Epithelial cell of esophagus (primary cell): ENCODE data around the gene SCAMP4.
A peak's percentile ranks its signal among the peaks of the same experiment; 100 is the strongest.

Source experiments
- DNase-seq: peaks from one replicate; pipeline ENCODE4 v3.0.0; 2010; ENCODE audit warnings: low read depth
- H3K4me3 ChIP-seq: 2 replicates; pipeline ENCODE4 v1.5.1; 2011; ENCODE audit warnings: mild to moderate bottlenecking, low read length, control low read depth
- TF ChIP-seq, protein P1 (sequence below): IDR thresholded peaks from 2 replicates; pipeline ENCODE4 v1.5.1; 2011; ENCODE audit warnings: low read depth, mild to moderate bottlenecking, low read length, control low read depth, inconsistent platforms; ENCODE audit not compliant: insufficient read depth; ENCODE audit errors: missing control alignments

Gene SCAMP4

GRCh38 chr19:1859331-1859781 is 45.8 kb upstream of the SCAMP4 start:
- no peak overlapping the region for H3K4me3 ChIP-seq

GRCh38 chr19:1860042-1860775 is 45.0 kb upstream of the SCAMP4 start:
- TF ChIP-seq, protein P1, sequence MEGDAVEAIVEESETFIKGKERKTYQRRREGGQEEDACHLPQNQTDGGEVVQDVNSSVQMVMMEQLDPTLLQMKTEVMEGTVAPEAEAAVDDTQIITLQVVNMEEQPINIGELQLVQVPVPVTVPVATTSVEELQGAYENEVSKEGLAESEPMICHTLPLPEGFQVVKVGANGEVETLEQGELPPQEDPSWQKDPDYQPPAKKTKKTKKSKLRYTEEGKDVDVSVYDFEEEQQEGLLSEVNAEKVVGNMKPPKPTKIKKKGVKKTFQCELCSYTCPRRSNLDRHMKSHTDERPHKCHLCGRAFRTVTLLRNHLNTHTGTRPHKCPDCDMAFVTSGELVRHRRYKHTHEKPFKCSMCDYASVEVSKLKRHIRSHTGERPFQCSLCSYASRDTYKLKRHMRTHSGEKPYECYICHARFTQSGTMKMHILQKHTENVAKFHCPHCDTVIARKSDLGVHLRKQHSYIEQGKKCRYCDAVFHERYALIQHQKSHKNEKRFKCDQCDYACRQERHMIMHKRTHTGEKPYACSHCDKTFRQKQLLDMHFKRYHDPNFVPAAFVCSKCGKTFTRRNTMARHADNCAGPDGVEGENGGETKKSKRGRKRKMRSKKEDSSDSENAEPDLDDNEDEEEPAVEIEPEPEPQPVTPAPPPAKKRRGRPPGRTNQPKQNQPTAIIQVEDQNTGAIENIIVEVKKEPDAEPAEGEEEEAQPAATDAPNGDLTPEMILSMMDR: no peak
- peak; percentile 61 for DNase-seq
- H3K4me3 ChIP-seq: peak overlapping the region; percentile 77

More at GRCh38 chr19:1859331-1859781, 45.8 kb upstream of the SCAMP4 start:
- TF ChIP-seq, protein P1: no peak
- DNase-seq: no peak

GRCh38 chr19:1860821-1861598 is 44.2 kb upstream of the SCAMP4 start:
- H3K4me3 ChIP-seq: peak overlapping the region; percentile 77
- DNase-seq: no peak
- TF ChIP-seq, protein P1: no peak

DNA sequence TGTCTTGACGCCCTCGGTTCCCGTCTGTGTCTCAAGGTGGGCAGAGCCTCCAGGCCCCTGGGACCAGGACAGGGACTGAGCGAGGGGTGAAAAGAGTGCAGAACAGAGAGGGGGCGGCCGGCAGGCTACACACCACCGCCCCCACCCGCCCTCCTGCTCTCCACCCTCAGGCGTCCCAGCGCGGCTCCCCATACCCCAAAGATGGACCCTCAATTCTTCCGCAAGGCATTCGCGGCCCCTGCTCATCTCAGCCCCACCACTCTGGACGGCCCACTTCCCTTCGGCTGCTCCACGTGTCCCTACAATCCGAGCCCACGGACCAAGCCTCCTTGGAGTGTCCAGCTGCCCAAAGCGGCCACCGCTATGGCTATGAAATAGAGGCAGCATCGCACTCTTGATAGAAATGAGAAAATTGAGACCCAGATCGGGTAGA is 43.6 kb upstream of the SCAMP4 start:
- no peak for DNase-seq
- H3K4me3 ChIP-seq: peak overlapping the region; percentile 77
- TF ChIP-seq, protein P1: no peak

DNA sequence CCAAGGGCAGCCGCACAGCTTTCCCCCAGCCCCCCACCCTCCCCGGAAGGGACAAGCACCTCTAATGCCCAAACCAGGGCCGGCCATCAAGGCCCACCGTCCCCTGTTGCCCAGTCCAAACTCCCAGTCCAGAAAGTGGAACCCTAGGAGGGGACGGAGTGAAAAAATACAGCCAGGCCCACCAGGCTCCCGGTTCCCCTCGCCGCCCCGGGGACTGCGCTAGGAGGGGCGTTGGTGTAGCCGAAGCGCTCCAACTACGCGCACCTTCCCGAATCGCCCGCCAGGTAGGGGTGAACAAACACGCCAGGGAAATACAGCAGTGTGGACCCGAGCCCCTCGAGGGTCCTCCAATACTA is 43.2 kb upstream of the SCAMP4 start:
- TF ChIP-seq, protein P1: no peak
- DNase-seq: no peak
- peak overlapping the region; percentile 77 for H3K4me3 ChIP-seq

- DNase-seq: peak; percentile 51
- H3K4me3 ChIP-seq: peak overlapping the region; percentile 77
- TF ChIP-seq, protein P1: no peak
These were observed 42.5 kb upstream of the SCAMP4 start for GRCh38 chr19:1862424-1863327.
